PC-3 (cell line): Measurements from ENCODE around the gene PRTN3.

Experiments used
- EZH2 ChIP-seq: fragments of 300-600 bp; sonication (generic); IDR thresholded peaks from one replicate; pipeline ENCODE4 v1.6.1; 2017; ENCODE audit warnings: antibody characterized with exemption, mild to moderate bottlenecking, low read length; ENCODE audit not compliant: unreplicated experiment
- EZH2phosphoT487 ChIP-seq: fragments of 300-600 bp; sonication (generic); IDR thresholded peaks from 2 replicates; pipeline ENCODE4 v1.6.1; 2018; ENCODE audit warnings: mild to moderate bottlenecking, antibody characterized with exemption, low read length, borderline replicate concordance
- TF ChIP-seq, protein P1 (sequence below): fragments of 300-600 bp; sonication (generic); conservative IDR thresholded peaks from 2 replicates; pipeline ENCODE4 v1.5.1; 2017; ENCODE audit warnings: antibody characterized with exemption, low read depth, mild to moderate bottlenecking, low read length

GRCh38 chr19:879711-880438 lies 39.1 kb downstream of the PRTN3 start:
- TF ChIP-seq, protein P1, sequence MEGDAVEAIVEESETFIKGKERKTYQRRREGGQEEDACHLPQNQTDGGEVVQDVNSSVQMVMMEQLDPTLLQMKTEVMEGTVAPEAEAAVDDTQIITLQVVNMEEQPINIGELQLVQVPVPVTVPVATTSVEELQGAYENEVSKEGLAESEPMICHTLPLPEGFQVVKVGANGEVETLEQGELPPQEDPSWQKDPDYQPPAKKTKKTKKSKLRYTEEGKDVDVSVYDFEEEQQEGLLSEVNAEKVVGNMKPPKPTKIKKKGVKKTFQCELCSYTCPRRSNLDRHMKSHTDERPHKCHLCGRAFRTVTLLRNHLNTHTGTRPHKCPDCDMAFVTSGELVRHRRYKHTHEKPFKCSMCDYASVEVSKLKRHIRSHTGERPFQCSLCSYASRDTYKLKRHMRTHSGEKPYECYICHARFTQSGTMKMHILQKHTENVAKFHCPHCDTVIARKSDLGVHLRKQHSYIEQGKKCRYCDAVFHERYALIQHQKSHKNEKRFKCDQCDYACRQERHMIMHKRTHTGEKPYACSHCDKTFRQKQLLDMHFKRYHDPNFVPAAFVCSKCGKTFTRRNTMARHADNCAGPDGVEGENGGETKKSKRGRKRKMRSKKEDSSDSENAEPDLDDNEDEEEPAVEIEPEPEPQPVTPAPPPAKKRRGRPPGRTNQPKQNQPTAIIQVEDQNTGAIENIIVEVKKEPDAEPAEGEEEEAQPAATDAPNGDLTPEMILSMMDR: no peak
- TF ChIP-seq EZH2phosphoT487 (no peak), EZH2 (no peak)
